Thyroid gland (tissue), 4 donors: ENCODE results near the gene OR2V2.

Experiments
- CTCF ChIP-seq, 6 experiments: fragments of 200-600 bp in 3 of 6; fragments of 450-650 bp in 3 of 6; sonication (generic) in 3 of 6; IDR thresholded peaks; one replicate each; pipeline ENCODE4 v1.5.1; 2016 to 2019; ENCODE audit warnings: antibody characterized with exemption in 6 of 6, mild to moderate bottlenecking in 2 of 6, inconsistent platforms in 1 of 6, moderate library complexity in 1 of 6
- POLR2A ChIP-seq, 2 donors: fragments of 450-650 bp; IDR thresholded peaks; one replicate each; pipeline ENCODE4 v1.6.1; 2017; ENCODE audit warnings: antibody characterized with exemption in 2 of 2, mild to moderate bottlenecking in 2 of 2, moderate library complexity in 1 of 2

GRCh38 chr5:181185560-181185959, 38.2 kb downstream of the OR2V2 start:
- TF ChIP-seq CTCF (IDR thresholded peaks at IDR 0.05) (no peak), POLR2A (IDR thresholded peaks at IDR 0.05) (no peak)
